K562 (cell line): ENCODE results near the gene PRUNE1. TPM values are rescaled to one million over a fixed set of nuclear protein-coding genes. Genes with fewer than 3 reads are reported as not detected.

Experiments used
- CEBPB ChIP-seq: fragments of 450-650 bp; IDR thresholded peaks from 2 replicates; pipeline ENCODE4 v1.6.1; 2016; ENCODE audit warnings: missing genetic modification characterization, missing compliant biosample characterization
- CGGBP1 ChIP-seq: fragments of 250-450 bp; sonication (Bioruptor Pico); IDR thresholded peaks from 2 replicates; pipeline ENCODE4 v1.9.0; 2021; ENCODE audit warnings: mild to moderate bottlenecking
- E2F5 ChIP-seq: sonication (generic); formaldehyde crosslinking; IDR thresholded peaks from 2 replicates; pipeline ENCODE4 v1.8.0; 2022; ENCODE audit warnings: mild to moderate bottlenecking, missing genetic modification reagents
- ETS2 ChIP-seq: IDR thresholded peaks from 2 replicates; pipeline ENCODE4 v1.6.1; 2016; ENCODE audit warnings: borderline replicate concordance, missing genetic modification characterization, mild to moderate bottlenecking, moderate library complexity, missing compliant biosample characterization; ENCODE audit not compliant: poor library complexity, severe bottlenecking
- KLF6 ChIP-seq: fragments of 250-450 bp; sonication (Bioruptor Pico); IDR thresholded peaks from 2 replicates; pipeline ENCODE4 v1.4.0; 2020; ENCODE audit warnings: mild to moderate bottlenecking, moderate library complexity, borderline replicate concordance
- MCM5 ChIP-seq: fragments of 450-650 bp; IDR thresholded peaks from 2 replicates; pipeline ENCODE4 v1.6.1; 2016; ENCODE audit warnings: low read depth
- PHB2 ChIP-seq: fragments of 450-650 bp; IDR thresholded peaks from 2 replicates; pipeline ENCODE4 v1.6.1; 2017; ENCODE audit warnings: low read depth
- RBM14 ChIP-seq: fragments of 200-400 bp; formaldehyde crosslinking; IDR thresholded peaks from 2 replicates; pipeline ENCODE4 v1.6.1; 2018; ENCODE audit warnings: low read depth, mild to moderate bottlenecking, low read length, moderate library complexity, borderline replicate concordance; ENCODE audit not compliant: insufficient read depth
- RCOR1 ChIP-seq, 2 experiments: IDR thresholded peaks; 2 replicates each; pipeline ENCODE4 v1.6.1; 2012; ENCODE audit warnings: low read depth in 2 of 2, low read length in 2 of 2, borderline replicate concordance in 1 of 2, improper control_type of control experiment in 1 of 2
- TCF7L2 ChIP-seq: fragments of 150-350 bp; IDR thresholded peaks from 2 replicates; pipeline ENCODE4 v1.6.1; 2016; ENCODE audit warnings: low read depth, mild to moderate bottlenecking, low read length, moderate library complexity
- TCFL5 ChIP-seq: fragments of 250-450 bp; sonication (Bioruptor Pico); conservative IDR thresholded peaks from 2 replicates; pipeline ENCODE4 v1.6.1; 2021; ENCODE audit warnings: mild to moderate bottlenecking, moderate library complexity, matching md5 sums
- ZBTB2 ChIP-seq: fragments of 450-650 bp; IDR thresholded peaks from 2 replicates; pipeline ENCODE4 v1.6.1; 2016; ENCODE audit warnings: antibody characterized with exemption
- ZNF507 ChIP-seq: conservative IDR thresholded peaks from 2 replicates; pipeline ENCODE4 v1.6.1; 2017; ENCODE audit warnings: missing genetic modification characterization, missing compliant biosample characterization
- ZNF639 ChIP-seq, 2 experiments: fragments of 200-800 bp in 1 of 2; sonication (Bioruptor generic) in 1 of 2; sonication (generic) in 1 of 2; formaldehyde crosslinking in 1 of 2; IDR thresholded peaks in 1 of 2; conservative IDR thresholded peaks in 1 of 2; 2 replicates each; pipeline versions ENCODE4 v1.5.0 to v1.6.1; 2016 to 2020; ENCODE audit warnings: missing compliant biosample characterization in 1 of 2, missing genetic modification characterization in 1 of 2, missing genetic modification reagents in 1 of 2
- polyA plus RNA-seq, 8 experiments: library from polyadenylated mRNA; depleted of rRNA in 4 of 8; stranded (reverse) in 5 of 8; unstranded in 3 of 8; fragments of >200 nt; fragmentation: Nextera tagmentation in 2 of 8; fragmentation: Illumina TruSeq in 1 of 8; extraction: Ambion mirVana in 2 of 8; extraction: Trizol in 1 of 8; gene quantifications; 2 replicates each; pipeline versions ENCODE4 v1.2.1 to v1.2.3, GENCODE V29; 2011 to 2014; ENCODE audit warnings: inconsistent platforms in 1 of 8, missing spikeins in 1 of 8
- total RNA-seq, 7 experiments: library from RNA; depleted of rRNA in 6 of 7; stranded (reverse); fragments of >200 nt in 6 of 7; fragmentation: Illumina TruSeq in 2 of 7; extraction: Trizol in 2 of 7; gene quantifications; 2 replicates each; pipeline versions ENCODE4 v1.2.1 to v1.2.3, GENCODE V29; 2011 to 2021; ENCODE audit warnings: low replicate concordance in 1 of 7

PRUNE1 gene
- total and polyA plus RNA-seq, 9 of the 15 experiments (the other 6 are each of a cell fraction or from before 2014, with no cell fraction given): 16.7 to 48.3 (median 26.2) TPM

GRCh38 chr1:150979092-150980056, 28.9 kb upstream of the PRUNE1 start (continued):
- no peak for TF ChIP-seq E2F5 (CRISPR knock-in tag)
- TF ChIP-seq KLF6 (CRISPR knock-in tag): no peak
- TF ChIP-seq CGGBP1 (CRISPR knock-in tag): no peak
- TF ChIP-seq ZNF639 (CRISPR knock-in tag; conservative IDR thresholded peaks at IDR 0.05 in 1 of 2, IDR thresholded peaks at IDR 0.05 in 1 of 2): no peak
- no peak for TF ChIP-seq TCF7L2
- TF ChIP-seq RBM14: no peak
- no peak for TF ChIP-seq MCM5
- no peak for TF ChIP-seq ZNF507 (tag)
- 0 out of 2 replicates have a peak, but pooled peaks have one; percentile 11 for TF ChIP-seq CEBPB (tag)
- no peak for TF ChIP-seq ETS2 (tag)
- peak in 1 of 2 experiments; percentile 71; a peak in 3 of 4 replicates for TF ChIP-seq RCOR1 (IDR thresholded peaks at IDR 0.05; ENCODE audit: borderline replicate concordance in 1 of 2, low read depth in 2 of 2, low read length in 2 of 2)
- TF ChIP-seq TCFL5 (CRISPR knock-in tag): no peak
- TF ChIP-seq ZBTB2: 0 out of 2 replicates have a peak, but pooled peaks have one; percentile 50
- no peak for TF ChIP-seq PHB2
